Superior temporal gyrus (tissue), 1 donor: ENCODE measurements around the gene ZNHIT2.
A peak's percentile ranks its signal among the peaks of the same experiment; 100 is the strongest.

Source experiments
- DNase-seq: peaks from one replicate; pipeline ENCODE4 v3.0.0-alpha.2; 2016; ENCODE audit errors: extremely low spot score

ZNHIT2 gene

GRCh38 chr11:65134240-65134951 lies 16.9 kb upstream of the ZNHIT2 start, which contains the start of gene SYVN1:
SYVN1 (minus strand) TSS chr11:65134519; CDS start chr11:65133601, 918 bp downstream.
- DNase-seq = peak; percentile 93

- DNase-seq = no peak
Observed at GRCh38 chr11:65133724-65134123, 16.2 kb upstream of the ZNHIT2 start.

GRCh38 chr11:65132988-65133700 lies 15.6 kb upstream of the ZNHIT2 start:
- DNase-seq = no peak

- DNase-seq = no peak
Observed at GRCh38 chr11:65132238-65132987, 14.9 kb upstream of the ZNHIT2 start.

- no peak for DNase-seq
Observed at GRCh38 chr11:65131895-65132237, 14.4 kb upstream of the ZNHIT2 start.

- DNase-seq = no peak
Observed at GRCh38 chr11:65131417-65131776, 13.9 kb upstream of the ZNHIT2 start.

- DNase-seq = no peak
Observed at GRCh38 chr11:65130631-65131416, 13.3 kb upstream of the ZNHIT2 start.

GRCh38 chr11:65129649-65130441 lies 12.3 kb upstream of the ZNHIT2 start:
- no peak for DNase-seq

- no peak for DNase-seq
Observed at GRCh38 chr11:65128182-65129145, 11.0 kb upstream of the ZNHIT2 start.

- no peak for DNase-seq
Observed at GRCh38 chr11:65127473-65128181, 10.1 kb upstream of the ZNHIT2 start.

GRCh38 chr11:65126624-65127274 lies 9.2 kb upstream of the ZNHIT2 start:
- no peak for DNase-seq

- DNase-seq = no peak
Observed at GRCh38 chr11:65125197-65126056, 7.9 kb upstream of the ZNHIT2 start.

GRCh38 chr11:65124480-65125196 lies 7.1 kb upstream of the ZNHIT2 start:
- no peak for DNase-seq

GRCh38 chr11:65121865-65122696 lies 4.6 kb upstream of the ZNHIT2 start, which contains the start of the genes FAU and MRPL49:
FAU (minus strand) TSS chr11:65122134; CDS start chr11:65121813, 321 bp downstream.
MRPL49 (plus strand) TSS chr11:65122321; CDS start chr11:65122347, 26 bp downstream.
- peak; percentile 97 for DNase-seq

GRCh38 chr11:65121447-65121864 lies 4.0 kb upstream of the ZNHIT2 start:
- no peak for DNase-seq

GRCh38 chr11:65120831-65121230 lies 3.3 kb upstream of the ZNHIT2 start:
- DNase-seq = no peak
